HG02759 (cell line): Measurements from ENCODE around the gene COL6A2.

Experiments used
- ATAC-seq: cut with Tn5 transposase; IDR thresholded peaks from one replicate; pipeline ENCODE4 v1.9.1; 2021; ENCODE audit warnings: mild to moderate bottlenecking, moderate library complexity; ENCODE audit not compliant: unreplicated experiment

The COL6A2 gene

DNA sequence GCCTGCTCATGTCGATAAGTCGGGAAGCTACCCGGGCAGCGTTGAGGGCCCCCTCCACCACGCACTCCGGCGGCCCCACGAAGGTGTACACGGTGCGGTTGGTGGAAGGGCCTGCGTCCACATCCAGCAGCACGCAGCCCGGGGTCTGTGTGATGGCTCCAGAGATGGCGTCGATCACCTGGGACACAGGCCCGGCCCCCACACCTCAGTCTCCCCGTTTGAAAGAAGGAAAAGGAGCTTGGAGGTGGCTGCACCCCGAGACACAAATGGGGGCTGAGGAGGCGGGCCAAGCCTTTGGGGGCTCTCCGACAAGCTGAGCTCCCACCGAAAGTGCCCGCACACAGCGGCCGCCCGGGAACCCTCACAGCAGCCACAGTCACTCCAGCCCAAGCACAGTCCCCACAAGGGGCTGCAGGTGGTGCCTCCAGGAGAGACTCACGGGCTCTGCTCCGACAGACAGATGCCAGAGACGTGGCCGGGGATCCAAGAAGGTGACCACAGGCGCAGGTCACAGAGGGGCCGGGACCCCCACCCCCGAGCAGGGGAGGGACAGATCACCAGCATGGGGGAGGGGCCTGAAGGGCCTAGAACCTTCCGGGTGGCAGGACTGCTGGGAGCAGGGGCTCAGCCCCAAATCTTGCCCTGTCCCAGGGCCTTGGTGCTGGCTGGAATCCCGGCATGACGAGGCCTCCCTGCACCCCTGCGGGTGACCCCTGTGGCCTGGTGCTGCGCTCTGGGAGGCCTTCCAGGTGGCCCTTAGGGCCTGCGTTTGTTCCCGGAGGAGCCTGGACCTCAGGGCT lies 56.4 kb downstream of the COL6A2 start:
- no peak for ATAC-seq

DNA sequence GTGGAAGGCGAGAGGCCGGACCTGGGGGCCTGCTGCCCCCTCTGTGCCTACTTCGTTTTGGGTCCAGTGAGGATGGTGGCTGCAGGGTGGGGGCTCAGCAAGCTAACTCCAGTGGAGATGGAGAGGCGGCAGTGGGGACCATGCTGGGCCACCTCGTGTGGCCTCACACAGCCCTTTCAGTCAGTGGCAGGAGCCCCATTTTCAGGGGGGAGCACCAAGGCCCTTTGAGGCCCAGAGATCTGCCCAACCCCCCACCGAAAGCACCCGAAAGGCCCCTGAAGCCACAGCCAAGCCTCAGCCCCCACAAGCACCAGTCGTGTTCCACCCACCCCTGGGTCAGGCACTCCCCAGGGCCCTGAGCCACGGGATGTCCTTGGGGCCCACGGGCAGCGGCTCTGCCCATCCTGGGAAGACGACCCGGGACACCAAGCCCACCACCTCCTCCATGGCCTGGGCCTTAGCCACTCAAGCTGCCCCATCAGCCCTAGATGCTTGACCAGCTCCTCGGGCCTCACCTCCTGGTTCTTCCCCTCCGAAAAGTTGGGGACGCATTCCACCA lies 57.1 kb downstream of the COL6A2 start:
- no peak for ATAC-seq

DNA sequence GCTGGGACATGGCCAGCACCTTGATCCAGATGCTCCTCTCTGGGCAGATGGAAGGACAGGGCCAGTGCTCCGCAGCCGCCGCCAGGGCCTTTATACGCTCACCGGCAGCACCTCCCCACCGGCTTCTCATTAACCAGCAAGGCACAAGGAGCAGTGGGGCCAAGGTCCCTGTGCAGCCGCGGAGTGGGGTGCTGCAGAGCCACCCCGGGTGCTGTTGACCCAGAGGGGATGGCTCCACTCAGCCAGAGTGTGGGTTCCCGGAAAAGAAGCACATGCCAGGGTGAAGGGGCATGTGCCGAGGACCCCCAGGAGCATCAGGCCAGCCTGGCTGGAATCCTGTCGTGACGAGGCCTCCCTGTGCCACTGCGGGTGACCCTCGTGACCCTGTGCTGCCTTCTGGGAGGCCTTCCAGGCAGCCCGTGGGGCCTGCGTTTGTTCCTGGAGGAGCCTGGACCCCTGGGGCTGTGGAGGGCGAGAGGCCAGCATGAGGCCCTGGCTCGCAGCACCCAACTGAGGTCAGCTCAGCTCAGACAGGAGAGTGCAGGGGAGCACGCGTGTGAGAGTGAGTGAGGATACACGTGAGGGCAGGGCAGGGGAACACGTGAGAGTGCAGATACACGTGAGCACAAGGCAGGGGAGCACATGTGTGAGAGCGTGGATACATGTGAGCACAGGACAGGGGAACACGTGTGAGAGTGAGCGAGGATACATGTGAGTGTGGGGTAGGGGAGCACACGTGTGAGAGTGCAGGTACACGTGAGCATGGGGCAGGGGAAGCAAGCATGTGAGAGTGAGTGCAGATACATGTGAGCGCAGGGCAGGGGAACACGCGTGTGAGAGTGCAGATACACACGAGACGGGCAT lies 57.8 kb downstream of the COL6A2 start, which contains the start of gene FTCD:
Gene FTCD, minus strand, starts transcription at position 66 of the 864 bp plus-strand sequence. Its CDS starts 56 bp downstream, at position 10.
- no peak for ATAC-seq

DNA sequence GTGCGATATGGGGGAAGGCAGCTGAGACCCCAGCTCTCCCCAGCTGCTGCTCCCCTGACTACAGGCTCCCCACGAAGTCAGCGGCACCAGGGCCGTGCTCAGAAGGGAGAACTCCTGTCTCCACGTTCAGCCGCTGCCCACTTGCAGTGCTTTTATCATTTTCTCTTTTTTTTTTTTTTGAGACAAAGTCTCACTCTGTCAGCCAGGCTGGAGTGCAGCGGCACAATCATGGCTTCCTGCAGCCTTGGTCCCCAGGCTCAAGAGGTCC lies 58.4 kb downstream of the COL6A2 start:
- ATAC-seq = no peak

DNA sequence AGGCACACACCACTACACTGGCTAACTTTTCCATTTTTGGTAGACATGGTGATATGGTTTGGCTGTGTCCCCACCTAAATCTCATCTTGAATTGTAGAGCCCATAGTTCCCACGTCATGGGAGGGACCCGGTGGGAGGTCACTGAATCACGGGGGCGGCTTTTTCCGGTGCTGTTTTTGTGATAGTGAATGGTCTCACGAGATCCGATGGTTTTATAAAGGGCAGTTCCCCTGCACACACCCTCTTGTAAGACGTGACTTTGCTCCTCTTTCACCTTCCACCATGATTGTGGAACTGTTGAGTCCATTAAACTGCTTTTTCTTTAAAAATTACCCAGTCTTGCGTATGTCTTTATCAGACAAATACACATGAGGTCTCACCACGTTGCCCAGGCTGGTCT lies 58.8 kb downstream of the COL6A2 start:
- ATAC-seq = no peak

DNA sequence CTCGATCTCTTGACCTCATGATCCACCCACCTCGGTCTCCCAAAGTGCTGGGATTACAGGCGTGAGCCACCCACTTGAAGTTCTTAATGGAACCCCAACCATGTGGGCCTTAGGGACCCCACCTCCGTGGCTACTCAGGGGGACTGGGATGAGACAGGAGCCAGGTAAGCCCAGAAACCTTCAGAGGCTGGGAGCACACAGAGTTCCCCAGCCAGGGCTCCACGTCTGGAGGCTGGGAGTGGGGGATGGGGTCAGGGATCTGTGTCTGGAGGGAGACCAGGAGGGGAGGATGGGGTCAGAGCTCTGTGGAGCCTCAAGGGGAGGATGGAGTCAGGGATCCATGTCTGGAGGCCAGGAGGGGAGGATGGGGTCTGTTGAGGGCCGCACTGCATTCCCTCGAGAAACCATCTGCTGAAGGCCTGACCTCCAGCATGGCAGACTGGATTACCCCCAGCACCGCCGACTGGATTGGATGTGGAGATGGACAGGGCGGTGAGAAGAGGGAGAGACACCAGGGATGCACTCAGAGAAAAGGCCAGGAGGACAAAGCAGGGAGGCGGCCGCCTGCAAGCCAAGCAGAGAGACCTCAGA lies 59.6 kb downstream of the COL6A2 start:
- ATAC-seq = no peak

DNA sequence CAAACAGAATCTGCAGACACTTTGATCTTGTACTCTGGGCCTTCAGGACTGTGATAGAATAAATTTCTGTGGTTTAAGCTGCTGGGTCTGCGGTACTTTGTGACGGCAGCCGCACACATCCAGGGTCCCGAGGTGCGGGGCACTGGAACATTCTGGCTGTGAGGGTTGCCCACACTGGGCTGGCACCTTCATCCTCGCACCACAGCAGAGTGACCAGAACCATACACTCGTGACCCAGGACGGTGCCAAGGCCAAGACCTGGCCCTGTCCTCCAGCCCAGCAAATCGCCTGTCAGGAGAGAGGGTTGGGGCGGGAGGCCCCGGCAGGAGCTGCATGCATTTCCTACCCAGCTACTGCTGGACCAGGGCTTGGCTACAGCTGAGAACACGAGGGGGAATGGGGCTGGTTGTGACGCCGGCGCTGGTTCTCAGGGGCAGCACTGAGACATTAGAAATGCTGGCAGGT lies 60.1 kb downstream of the COL6A2 start:
- ATAC-seq = no peak

DNA sequence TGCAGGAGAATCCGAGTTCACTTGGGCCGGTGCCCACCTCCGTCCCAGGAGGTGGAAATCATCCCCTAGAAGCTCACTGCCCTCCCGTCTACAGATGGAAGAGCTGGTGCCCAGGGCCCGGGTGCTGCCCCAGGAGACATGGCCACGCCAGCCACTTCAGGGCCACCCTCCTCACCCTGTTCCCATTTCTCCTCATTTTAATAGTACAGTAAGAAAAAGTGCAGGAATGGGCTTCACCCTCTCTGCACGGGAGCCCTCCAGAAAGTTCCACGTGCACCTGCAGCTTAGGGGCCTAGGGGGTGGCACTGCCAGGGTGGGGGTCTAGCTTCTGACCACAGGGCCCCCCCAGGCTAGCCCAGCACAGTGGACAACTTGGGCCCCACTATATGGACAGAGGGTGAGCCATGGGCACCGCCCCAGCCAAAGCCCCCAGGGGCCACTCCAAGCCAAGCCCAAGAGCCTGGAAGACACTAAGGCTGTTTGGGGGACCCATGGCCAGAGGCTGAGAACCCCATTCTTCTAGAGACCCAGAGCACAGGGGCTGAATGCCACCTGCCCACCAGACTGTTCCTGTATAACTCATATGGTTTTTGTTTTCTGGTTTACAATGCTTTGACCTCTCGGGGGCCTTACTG lies 60.9 kb downstream of the COL6A2 start:
- no peak for ATAC-seq

DNA sequence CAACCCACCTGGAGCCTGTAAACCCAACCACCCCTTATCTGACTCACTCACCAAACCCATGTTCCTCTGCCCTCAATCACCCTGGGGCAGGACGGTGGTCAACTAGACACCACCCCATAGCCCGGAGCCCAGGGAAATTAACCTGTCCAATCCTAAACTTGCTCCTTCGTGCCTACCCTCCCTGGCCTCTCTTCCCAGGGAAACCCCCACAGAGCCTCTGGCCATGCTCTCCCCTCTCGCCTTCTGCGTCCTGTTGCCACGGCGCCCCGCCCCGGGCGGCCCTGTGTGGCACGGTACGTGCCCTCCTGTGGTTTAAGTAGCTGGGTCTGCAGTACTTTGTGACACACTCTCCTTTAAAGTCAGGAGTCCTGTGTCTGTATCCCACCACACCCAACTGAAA lies 61.5 kb downstream of the COL6A2 start:
- no peak for ATAC-seq

DNA sequence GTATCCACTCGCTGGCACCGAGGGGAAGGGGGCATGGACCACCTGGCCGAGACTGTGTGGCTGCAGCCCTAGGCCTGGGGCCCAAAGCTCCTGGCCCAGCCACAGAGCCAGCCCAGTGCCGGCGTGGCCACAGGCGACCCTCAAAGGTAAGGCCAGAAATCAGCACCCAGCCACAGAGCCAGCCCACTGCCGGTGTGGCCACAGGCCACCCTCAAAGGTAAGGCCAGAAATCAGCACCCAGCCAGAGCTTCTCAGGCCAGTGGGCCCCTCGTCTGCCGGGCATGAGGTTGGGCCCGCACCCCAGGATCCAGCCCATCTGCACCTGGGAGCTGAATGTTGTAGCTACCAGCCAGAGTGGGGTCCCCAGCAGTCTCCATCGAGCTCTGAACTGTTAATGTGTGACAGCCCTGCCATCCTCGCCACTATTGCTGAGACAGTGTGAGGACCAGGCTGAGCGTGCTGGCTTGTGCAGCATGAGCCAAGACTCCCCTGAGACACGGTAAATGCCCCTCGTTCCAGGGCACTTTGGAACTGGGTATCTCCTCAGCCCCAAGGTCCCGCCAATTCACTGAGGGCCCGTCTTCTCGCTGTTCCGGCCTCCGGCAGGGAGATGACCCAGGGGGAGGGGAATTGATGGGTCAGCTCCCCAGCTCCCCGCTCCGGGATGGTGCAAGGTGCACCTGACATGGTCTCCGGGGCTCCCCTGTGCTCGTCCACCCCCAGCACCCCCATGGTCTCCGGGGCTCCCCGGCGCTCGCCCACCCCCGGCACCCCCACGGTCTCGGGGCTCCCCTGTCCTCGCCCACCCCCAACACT lies 62.1 kb downstream of the COL6A2 start:
- ATAC-seq = no peak

DNA sequence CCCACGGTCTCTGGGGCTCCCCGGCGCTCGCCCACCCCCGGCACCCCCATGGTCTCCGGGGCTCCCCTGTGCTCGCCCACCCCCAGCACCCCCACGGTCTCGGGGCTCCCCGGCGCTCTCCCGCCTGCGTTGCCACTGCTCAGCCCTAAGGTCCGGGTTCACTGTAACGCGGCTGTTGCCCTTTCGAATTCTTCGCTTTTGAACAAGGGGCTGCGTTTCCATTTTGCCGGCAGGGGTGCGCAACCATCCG lies 62.7 kb downstream of the COL6A2 start:
- ATAC-seq = no peak

DNA sequence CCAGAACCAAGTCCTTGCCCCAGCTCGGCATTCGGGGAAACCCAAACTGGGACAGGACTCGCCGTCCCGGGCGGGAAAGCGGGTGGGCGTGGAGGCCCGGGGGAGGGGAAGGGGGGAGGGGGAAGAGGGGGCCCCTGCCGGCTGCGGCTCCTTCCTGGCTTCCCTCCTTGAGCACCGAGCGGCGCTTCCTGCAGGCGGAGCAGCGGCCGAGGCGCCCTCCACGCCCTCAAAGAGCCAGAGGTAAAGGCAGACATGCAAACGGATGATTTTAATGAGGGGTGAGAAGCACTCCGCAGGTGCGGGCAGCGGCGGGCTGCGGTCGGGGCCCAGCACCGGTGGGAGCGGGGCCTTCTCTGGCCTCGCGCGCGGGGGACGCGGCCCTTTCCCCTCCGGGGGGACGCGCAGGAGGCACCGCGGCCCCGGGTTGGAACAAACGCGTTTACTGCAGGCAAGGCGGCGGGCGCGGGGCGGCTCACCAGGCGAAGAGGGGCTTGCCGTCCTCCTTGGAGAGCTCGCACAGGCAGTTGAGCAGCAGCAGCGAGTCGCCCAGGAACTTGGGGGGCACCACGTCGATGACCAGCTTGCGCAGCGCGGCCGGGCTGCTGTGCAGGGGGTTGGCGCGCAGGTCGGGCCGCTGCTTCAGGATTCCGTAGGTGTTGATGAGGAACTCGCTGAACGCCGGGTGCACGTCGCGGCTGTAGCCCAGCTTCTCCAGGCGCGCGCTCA lies 63.2 kb downstream of the COL6A2 start:
- no peak for ATAC-seq

DNA sequence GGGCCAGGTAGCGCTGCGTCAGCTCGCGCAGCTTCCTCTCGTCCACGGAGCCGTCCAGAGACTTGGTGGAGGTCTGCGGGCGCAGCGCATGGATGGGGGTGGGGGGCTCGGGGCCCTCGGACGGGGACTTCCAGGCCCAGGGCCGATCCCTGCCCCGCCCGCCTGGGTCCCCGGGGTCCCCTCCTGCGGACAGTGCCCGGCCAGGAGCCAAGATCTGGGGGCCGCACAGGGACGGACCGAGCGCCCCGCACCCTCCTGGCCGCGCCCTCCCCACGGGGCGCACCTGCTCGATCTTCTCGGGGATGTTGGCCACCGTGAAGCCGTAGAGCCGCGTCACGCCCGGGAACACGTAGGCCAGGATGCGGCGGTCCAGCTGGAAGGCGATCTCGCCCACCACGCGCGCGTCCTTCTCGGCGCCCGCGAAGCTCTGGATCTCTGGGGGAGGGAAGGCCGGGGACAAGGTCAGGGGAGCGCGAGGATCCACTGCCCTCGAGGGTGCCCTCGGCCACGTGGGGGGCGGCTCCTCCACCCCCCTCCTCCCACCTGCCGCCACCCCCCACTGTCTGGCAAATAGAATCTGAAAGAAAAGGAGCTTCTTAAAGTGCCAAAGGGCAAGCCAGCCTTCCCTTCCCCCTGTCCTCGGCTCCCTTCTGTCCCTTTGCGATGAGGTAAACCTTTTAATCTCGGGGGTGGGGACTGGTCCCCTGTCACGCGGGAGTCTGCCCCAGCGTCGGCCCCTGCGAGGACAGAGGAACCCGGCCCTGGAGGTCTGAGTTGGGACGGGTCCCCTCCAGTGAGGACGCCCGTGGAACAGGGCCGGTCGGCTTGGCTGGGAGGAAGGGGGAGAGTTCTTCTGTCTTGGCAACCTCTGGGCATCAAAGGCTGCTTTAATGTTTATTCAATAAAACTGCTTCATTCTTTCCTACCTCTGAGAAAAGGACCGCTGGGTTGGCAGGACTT lies 64.0 kb downstream of the COL6A2 start:
- ATAC-seq = no peak

DNA sequence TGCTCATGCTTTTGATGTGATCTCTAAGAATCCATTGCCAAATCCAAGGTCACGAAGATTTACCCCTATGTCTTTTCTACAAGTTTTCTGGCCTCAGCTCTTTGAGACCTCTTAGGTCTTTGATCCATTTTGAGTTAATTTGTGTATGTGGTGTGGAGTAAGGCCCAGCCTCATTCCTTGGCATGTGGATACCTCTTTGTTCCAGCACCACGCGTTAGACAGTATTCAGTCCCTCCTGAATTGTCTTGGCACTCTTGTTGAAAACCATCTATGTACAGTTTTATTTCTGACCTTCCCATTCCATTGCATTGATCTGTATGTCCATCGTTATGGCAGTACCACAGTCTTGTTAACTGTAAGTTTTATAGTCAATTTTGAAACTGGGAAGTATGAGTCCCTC lies 65.5 kb downstream of the COL6A2 start:
- ATAC-seq = no peak

DNA sequence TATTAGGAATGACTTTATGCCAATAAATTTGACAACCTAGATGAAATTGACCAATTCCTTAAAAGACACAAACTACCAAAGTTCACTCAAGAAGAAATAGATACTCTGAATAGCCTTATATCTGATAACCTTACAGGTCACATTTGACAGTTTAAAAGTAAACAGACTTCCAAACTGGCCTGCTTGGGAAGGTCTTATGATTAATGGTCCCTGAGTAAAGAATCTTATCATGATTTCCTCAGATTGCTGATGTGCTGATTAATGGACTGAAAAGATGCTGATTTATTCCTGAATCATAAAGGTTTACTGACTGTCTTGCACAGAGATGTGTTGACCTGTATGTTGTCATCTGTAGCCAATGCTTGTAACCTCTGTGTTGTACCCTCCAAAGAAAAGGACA lies 67.2 kb downstream of the COL6A2 start:
- ATAC-seq = no peak

DNA sequence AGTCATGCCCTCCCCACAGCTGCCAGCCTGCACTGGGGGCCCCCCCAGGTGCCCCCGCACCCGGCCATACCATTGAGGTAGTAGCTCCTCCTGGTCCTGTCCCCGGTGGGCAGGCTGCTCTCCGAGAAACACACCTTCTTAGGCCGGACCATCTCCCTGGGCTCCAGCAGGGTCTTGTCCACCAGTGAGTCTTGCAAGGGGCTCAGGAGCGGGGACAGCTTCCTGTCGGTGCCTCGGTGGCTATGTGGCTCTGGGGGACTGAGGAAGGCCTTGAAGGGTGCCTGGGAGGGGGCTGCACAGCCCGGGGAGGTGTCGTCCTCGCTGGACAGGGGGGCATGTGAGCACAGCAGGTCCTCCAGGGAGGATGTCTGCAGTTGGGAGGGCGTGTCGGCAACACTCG lies 70.3 kb downstream of the COL6A2 start:
- no peak for ATAC-seq

DNA sequence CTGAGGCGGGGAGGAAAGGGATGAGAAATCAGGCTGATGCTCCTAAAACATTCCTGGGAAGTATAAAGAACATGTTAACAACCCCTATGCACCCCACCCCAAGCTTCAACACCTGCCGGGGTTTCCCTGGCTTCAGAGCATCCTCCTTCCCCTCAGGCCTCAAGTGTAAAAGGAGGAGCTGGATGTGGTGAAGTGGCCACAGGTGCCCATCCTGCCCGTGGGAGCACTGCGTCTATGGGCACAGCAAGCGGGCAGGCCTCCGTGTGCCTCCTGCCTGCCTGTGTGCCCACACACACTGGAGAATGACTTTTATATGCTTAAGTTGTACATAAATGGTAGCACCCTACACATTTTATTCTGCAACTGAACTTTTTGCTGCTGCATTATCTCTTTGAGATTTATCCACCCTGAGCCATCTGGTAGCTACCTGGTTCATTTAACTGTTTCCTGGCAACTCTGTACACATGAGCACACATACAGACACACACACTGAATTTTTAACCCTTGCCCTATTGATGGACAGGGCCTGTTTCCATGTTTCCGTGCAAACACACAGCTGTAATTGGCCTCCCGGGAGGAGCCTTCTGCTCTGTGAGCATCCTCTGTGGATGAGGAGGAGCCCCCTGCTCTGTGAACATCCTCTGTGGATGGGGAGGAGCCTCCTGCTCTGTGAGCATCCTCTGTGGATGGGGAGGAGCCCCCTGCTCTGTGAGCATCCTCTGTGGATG lies 70.9 kb downstream of the COL6A2 start:
- ATAC-seq = no peak
